SU-DHL-6 (cell line): ENCODE data around the gene MLST8.

ENCODE experiments used
- H2AFZ ChIP-seq: fragments of 200-600 bp; sonication (generic); 2 replicates; pipeline ENCODE4 v1.6.1; 2014; ENCODE audit warnings: low read depth, mild to moderate bottlenecking, moderate library complexity, mixed read lengths, antibody characterized with exemption, low read length; ENCODE audit not compliant: severe bottlenecking
- H3F3A ChIP-seq: fragments of 200-600 bp; shearing (Covaris generic); 2 replicates; pipeline ENCODE4 v1.6.0; 2016; ENCODE audit warnings: antibody characterized with exemption, mild to moderate bottlenecking; ENCODE audit not compliant: insufficient read depth
- H3K27ac ChIP-seq: fragments of 200-600 bp; sonication (generic); 2 replicates; pipeline ENCODE4 v1.5.1; 2016; ENCODE audit warnings: low read depth, mild to moderate bottlenecking, low read length, moderate library complexity, mixed read lengths
- H3K27me3 ChIP-seq: fragments of 200-600 bp; sonication (generic), shearing (Covaris generic); 2 replicates; pipeline ENCODE4 v1.6.0; 2014; ENCODE audit warnings: mild to moderate bottlenecking, low read length
- H3K36me3 ChIP-seq: fragments of 200-600 bp; sonication (generic); 2 replicates; pipeline ENCODE4 v1.6.1; 2014; ENCODE audit warnings: mild to moderate bottlenecking, low read length, mixed read lengths
- H3K4me2 ChIP-seq: fragments of 300-600, 200-600 bp; shearing (Covaris generic), sonication (generic); 2 replicates; pipeline ENCODE4 v1.6.0; 2014; ENCODE audit warnings: low read length, low read depth, mild to moderate bottlenecking; ENCODE audit not compliant: poor library complexity, severe bottlenecking
- H3K4me3 ChIP-seq: fragments of 200-600 bp; sonication (generic); 2 replicates; pipeline ENCODE4 v1.5.1; 2014; ENCODE audit warnings: antibody characterized with exemption, low read length, mild to moderate bottlenecking, mixed read lengths; ENCODE audit not compliant: insufficient read depth, poor library complexity, severe bottlenecking
- H3K79me2 ChIP-seq: fragments of 200-600 bp; sonication (generic); 2 replicates; pipeline ENCODE4 v1.6.1; 2014; ENCODE audit warnings: mild to moderate bottlenecking, low read length, moderate library complexity; ENCODE audit not compliant: insufficient read depth
- H3K9ac ChIP-seq: fragments of 200-600 bp; sonication (generic); 2 replicates; pipeline ENCODE4 v1.7.0; 2014; ENCODE audit warnings: mild to moderate bottlenecking, low read length
- H3K9me2 ChIP-seq: fragments of 200-600 bp; sonication (generic); replicated peaks from 2 replicates; pipeline ENCODE4 v1.6.1; 2014; ENCODE audit warnings: low read length; ENCODE audit not compliant: insufficient read depth
- H3K9me3 ChIP-seq: fragments of 200-600 bp; sonication (generic); 2 replicates; pipeline ENCODE4 v1.6.1; 2014; ENCODE audit warnings: low read length, mixed read lengths; ENCODE audit not compliant: insufficient read depth
- H4K20me1 ChIP-seq: fragments of 200-600 bp; sonication (generic); 2 replicates; pipeline ENCODE4 v1.6.1; 2014; ENCODE audit warnings: low read depth, mild to moderate bottlenecking, antibody characterized with exemption, low read length, moderate library complexity, mixed read lengths
- EZH2phosphoT487 ChIP-seq: fragments of 200-600 bp; sonication (generic), shearing (Covaris generic); conservative IDR thresholded peaks from 2 replicates; pipeline ENCODE4 v1.6.1; 2018; ENCODE audit warnings: mild to moderate bottlenecking, antibody characterized with exemption, low read length, moderate library complexity, mixed read lengths
- TF ChIP-seq, protein P1 (sequence below): fragments of 200-600 bp; sonication (generic); IDR thresholded peaks from one replicate; pipeline ENCODE4 v1.5.1; 2017; ENCODE audit warnings: antibody characterized with exemption, mild to moderate bottlenecking, low read length, moderate library complexity; ENCODE audit not compliant: insufficient read depth, poor library complexity, severe bottlenecking

The MLST8 gene

DNA sequence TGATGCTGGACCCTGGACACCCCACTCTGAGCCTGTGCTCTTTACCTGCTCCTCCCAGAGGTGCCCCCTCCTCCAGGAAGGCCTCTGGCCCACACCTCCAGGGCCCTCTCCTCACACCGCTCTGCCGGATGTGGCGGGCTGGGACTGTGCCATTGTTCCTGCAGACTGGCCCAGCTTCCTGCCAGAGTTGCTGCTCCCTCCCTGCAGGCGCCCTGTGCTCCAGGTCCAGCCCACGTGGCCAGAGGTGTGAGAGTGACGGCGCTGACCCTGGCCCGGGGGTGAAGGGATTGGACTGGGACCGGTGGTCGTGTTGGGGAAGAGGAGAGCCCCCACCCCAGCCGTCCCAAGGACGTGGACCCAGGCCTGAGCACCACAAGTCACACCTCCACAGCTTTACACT lies 23.8 kb downstream of the MLST8 start:
- no peak overlapping the region for H2AFZ ChIP-seq
- H3K9me2 ChIP-seq: no peaks in the 10 kb centered on the region
- TF ChIP-seq, protein P1, sequence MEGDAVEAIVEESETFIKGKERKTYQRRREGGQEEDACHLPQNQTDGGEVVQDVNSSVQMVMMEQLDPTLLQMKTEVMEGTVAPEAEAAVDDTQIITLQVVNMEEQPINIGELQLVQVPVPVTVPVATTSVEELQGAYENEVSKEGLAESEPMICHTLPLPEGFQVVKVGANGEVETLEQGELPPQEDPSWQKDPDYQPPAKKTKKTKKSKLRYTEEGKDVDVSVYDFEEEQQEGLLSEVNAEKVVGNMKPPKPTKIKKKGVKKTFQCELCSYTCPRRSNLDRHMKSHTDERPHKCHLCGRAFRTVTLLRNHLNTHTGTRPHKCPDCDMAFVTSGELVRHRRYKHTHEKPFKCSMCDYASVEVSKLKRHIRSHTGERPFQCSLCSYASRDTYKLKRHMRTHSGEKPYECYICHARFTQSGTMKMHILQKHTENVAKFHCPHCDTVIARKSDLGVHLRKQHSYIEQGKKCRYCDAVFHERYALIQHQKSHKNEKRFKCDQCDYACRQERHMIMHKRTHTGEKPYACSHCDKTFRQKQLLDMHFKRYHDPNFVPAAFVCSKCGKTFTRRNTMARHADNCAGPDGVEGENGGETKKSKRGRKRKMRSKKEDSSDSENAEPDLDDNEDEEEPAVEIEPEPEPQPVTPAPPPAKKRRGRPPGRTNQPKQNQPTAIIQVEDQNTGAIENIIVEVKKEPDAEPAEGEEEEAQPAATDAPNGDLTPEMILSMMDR: no peak
- no peak for TF ChIP-seq EZH2phosphoT487
- H3K4me2 ChIP-seq: no peak overlapping the region
- no peaks in the 10 kb centered on the region for H3K36me3 ChIP-seq
- H3K27ac ChIP-seq: no peak overlapping the region
- no peaks in the 10 kb centered on the region for H4K20me1 ChIP-seq
- peaks cover 40% of the 10 kb centered on the region for H3K79me2 ChIP-seq
- no peaks in the 10 kb centered on the region for H3K9me3 ChIP-seq
- 0 out of 2 replicates have a peak, but pooled peaks cover 3% of the 10 kb centered on the region for H3F3A ChIP-seq
- no peak overlapping the region for H3K9ac ChIP-seq
- H3K4me3 ChIP-seq: no peak overlapping the region
- H3K27me3 ChIP-seq: no peaks in the 10 kb centered on the region

- Histone ChIP-seq H4K20me1 (no peaks in the 10 kb centered on the region), H3K9me2 (no peaks in the 10 kb centered on the region), H3K4me3 (no peak overlapping the region), H3F3A (no peaks in the 10 kb centered on the region), H3K79me2 (peaks cover 33% of the 10 kb centered on the region), H3K9ac (no peak overlapping the region), H3K4me2 (no peak overlapping the region), H3K9me3 (no peaks in the 10 kb centered on the region), H2AFZ (no peak overlapping the region), H3K27ac (no peak overlapping the region), H3K27me3 (no peaks in the 10 kb centered on the region), H3K36me3 (no peaks in the 10 kb centered on the region)
- TF ChIP-seq EZH2phosphoT487: no peak
- TF ChIP-seq, protein P1: no peak
Observed at GRCh38 chr16:2229632-2230250, 24.5 kb downstream of the MLST8 start.

DNA sequence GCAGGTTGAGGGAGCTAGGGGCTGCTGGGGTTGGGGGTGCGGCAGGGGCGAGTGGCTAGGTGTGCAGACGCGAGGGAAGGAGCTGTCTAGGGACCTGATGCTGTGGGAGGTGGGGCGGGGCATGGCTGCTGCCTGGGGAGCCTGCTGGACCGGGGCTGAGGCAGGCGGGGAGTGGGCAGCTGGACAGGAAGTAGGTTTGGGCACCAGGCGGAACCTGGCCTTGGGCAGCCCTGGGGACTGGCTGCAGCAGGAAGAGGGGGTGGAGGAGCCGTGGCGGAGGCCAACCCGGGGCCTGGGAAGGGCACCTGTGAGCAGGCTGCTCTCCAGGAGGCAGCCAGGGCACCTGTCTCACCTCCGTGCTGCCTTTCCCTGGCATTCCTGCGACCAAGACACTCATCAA lies 25.1 kb downstream of the MLST8 start:
- Histone ChIP-seq H3K9ac (no peak overlapping the region), H3K9me3 (no peaks in the 10 kb centered on the region), H2AFZ (no peak overlapping the region), H3K4me3 (no peak overlapping the region), H3K27ac (no peak overlapping the region), H3K79me2 (peaks cover 27% of the 10 kb centered on the region), H3K4me2 (no peak overlapping the region), H3K9me2 (no peaks in the 10 kb centered on the region), H3K27me3 (no peaks in the 10 kb centered on the region), H3K36me3 (no peaks in the 10 kb centered on the region), H4K20me1 (no peaks in the 10 kb centered on the region), H3F3A (no peaks in the 10 kb centered on the region)
- TF ChIP-seq EZH2phosphoT487: no peak
- TF ChIP-seq, protein P1: no peak
